ENCODE results near the gene EMX1. TPM values are rescaled to one million over a fixed set of nuclear protein-coding genes. Genes with fewer than 3 reads are reported as not detected.

EMX1 gene
- total and polyA plus RNA-seq, 2 of the 13 experiments (the other 11 are each of a cell fraction or from before 2014, with no cell fraction given), result 0.62 to 4.9 TPM

DNA sequence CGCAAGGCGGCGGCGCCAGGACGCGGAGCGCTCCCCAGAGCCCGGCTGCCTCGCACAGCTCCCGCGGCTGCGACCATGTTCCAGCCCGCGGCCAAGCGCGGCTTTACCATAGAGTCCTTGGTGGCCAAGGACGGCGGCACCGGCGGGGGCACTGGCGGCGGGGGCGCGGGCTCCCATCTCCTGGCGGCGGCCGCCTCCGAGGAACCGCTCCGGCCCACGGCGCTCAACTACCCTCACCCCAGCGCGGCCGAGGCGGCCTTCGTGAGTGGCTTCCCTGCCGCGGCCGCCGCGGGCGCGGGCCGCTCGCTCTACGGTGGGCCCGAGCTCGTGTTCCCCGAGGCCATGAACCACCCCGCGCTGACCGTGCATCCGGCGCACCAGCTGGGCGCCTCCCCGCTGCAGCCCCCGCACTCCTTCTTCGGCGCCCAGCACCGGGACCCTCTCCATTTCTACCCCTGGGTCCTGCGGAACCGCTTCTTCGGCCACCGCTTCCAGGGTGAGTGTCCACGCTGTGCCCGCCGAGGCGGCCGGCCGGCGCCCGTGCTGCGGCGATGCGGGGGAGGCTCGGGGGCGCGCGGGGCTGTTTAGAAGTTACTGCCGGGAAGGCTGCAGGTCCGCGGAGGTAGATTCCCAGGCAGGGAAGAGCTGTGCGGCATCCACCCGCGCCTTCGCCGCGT lies 696 bp downstream of the EMX1 start (continued):
- TF ChIP-seq ZFP36L2 (CRISPR knock-in tag; IDR thresholded peaks at IDR 0.05) (no peak), KDM5B (CRISPR knock-in tag; IDR thresholded peaks at IDR 0.05; ENCODE audit: borderline replicate concordance) (peak; percentile 5; the same call in 1 of the 2 replicates), JDP2 (CRISPR knock-in tag; IDR thresholded peaks at IDR 0.05; ENCODE audit: borderline replicate concordance) (no peak), ZFAT (CRISPR knock-in tag; conservative IDR thresholded peaks at IDR 0.05) (no peak), DMAP1 (CRISPR knock-in tag; IDR thresholded peaks at IDR 0.05) (no peak), MLXIP (CRISPR knock-in tag; IDR thresholded peaks at IDR 0.05; ENCODE audit: borderline replicate concordance) (no peak), ARNT (IDR thresholded peaks at IDR 0.05) (no peak), NR2F1 (CRISPR knock-in tag; IDR thresholded peaks at IDR 0.05) (no peak), ZFX (CRISPR knock-in tag; IDR thresholded peaks at IDR 0.05; ENCODE audit: low read depth) (peak; percentile 44; the same call in 1 of the 2 replicates), HOXA3 (CRISPR knock-in tag; IDR thresholded peaks at IDR 0.05) (no peak), POLR2G (IDR thresholded peaks at IDR 0.05; ENCODE audit: low read depth, low read length) (no peak), IRF1 (CRISPR knock-in tag; IDR thresholded peaks at IDR 0.05; ENCODE audit: low read depth) (no peak)
- TF ChIP-seq, protein P1, sequence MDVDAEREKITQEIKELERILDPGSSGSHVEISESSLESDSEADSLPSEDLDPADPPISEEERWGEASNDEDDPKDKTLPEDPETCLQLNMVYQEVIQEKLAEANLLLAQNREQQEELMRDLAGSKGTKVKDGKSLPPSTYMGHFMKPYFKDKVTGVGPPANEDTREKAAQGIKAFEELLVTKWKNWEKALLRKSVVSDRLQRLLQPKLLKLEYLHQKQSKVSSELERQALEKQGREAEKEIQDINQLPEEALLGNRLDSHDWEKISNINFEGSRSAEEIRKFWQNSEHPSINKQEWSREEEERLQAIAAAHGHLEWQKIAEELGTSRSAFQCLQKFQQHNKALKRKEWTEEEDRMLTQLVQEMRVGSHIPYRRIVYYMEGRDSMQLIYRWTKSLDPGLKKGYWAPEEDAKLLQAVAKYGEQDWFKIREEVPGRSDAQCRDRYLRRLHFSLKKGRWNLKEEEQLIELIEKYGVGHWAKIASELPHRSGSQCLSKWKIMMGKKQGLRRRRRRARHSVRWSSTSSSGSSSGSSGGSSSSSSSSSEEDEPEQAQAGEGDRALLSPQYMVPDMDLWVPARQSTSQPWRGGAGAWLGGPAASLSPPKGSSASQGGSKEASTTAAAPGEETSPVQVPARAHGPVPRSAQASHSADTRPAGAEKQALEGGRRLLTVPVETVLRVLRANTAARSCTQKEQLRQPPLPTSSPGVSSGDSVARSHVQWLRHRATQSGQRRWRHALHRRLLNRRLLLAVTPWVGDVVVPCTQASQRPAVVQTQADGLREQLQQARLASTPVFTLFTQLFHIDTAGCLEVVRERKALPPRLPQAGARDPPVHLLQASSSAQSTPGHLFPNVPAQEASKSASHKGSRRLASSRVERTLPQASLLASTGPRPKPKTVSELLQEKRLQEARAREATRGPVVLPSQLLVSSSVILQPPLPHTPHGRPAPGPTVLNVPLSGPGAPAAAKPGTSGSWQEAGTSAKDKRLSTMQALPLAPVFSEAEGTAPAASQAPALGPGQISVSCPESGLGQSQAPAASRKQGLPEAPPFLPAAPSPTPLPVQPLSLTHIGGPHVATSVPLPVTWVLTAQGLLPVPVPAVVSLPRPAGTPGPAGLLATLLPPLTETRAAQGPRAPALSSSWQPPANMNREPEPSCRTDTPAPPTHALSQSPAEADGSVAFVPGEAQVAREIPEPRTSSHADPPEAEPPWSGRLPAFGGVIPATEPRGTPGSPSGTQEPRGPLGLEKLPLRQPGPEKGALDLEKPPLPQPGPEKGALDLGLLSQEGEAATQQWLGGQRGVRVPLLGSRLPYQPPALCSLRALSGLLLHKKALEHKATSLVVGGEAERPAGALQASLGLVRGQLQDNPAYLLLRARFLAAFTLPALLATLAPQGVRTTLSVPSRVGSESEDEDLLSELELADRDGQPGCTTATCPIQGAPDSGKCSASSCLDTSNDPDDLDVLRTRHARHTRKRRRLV (CRISPR knock-in tag; IDR thresholded peaks at IDR 0.05), result no peak
- TF ChIP-seq, protein P2, sequence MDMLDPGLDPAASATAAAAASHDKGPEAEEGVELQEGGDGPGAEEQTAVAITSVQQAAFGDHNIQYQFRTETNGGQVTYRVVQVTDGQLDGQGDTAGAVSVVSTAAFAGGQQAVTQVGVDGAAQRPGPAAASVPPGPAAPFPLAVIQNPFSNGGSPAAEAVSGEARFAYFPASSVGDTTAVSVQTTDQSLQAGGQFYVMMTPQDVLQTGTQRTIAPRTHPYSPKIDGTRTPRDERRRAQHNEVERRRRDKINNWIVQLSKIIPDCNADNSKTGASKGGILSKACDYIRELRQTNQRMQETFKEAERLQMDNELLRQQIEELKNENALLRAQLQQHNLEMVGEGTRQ (IDR thresholded peaks at IDR 0.05; ENCODE audit: low read depth, low read length), result no peak
- TF ChIP-seq, protein P2 (CRISPR knock-in tag; IDR thresholded peaks at IDR 0.05; ENCODE audit: borderline replicate concordance), result no peak
- TF ChIP-seq, protein P3, sequence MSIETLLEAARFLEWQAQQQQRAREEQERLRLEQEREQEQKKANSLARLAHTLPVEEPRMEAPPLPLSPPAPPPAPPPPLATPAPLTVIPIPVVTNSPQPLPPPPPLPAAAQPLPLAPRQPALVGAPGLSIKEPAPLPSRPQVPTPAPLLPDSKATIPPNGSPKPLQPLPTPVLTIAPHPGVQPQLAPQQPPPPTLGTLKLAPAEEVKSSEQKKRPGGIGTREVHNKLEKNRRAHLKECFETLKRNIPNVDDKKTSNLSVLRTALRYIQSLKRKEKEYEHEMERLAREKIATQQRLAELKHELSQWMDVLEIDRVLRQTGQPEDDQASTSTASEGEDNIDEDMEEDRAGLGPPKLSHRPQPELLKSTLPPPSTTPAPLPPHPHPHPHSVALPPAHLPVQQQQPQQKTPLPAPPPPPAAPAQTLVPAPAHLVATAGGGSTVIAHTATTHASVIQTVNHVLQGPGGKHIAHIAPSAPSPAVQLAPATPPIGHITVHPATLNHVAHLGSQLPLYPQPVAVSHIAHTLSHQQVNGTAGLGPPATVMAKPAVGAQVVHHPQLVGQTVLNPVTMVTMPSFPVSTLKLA (IDR thresholded peaks at IDR 0.05), result no peak

All from HepG2 (cell line).